Mesenchymal stem cell (in vitro differentiated cells and primary cell): ENCODE results near the gene FAM83E.

ENCODE experiments used
- DNase-seq: peaks from one replicate; pipeline ENCODE4 v3.0.0-alpha.2; 2013
- H2AFZ ChIP-seq: one replicate; pipeline ENCODE4 v1.6.1; 2013; ENCODE audit warnings: low read depth, mild to moderate bottlenecking, control low read depth, inconsistent platforms, low read length, moderate library complexity
- H2AK5ac ChIP-seq: 2 replicates; pipeline ENCODE4 v1.6.1; 2013; ENCODE audit warnings: low read length, moderate library complexity, mild to moderate bottlenecking, inconsistent platforms; ENCODE audit not compliant: severe bottlenecking
- H2BK120ac ChIP-seq: one replicate; pipeline ENCODE4 v1.6.1; 2013; ENCODE audit warnings: low read depth, mild to moderate bottlenecking, inconsistent platforms, low read length, moderate library complexity
- H2BK12ac ChIP-seq, 2 experiments: one replicate each; pipeline ENCODE4 v1.6.1; 2013; ENCODE audit warnings: inconsistent platforms in 2 of 2, low read length in 2 of 2, mild to moderate bottlenecking in 2 of 2, moderate library complexity in 2 of 2, control low read depth in 1 of 2
- H2BK15ac ChIP-seq: one replicate; pipeline ENCODE4 v1.6.1; 2013; ENCODE audit warnings: mild to moderate bottlenecking, low read depth, inconsistent platforms; ENCODE audit not compliant: poor library complexity, severe bottlenecking
- H2BK5ac ChIP-seq: 2 replicates; pipeline ENCODE4 v1.6.1; 2013; ENCODE audit warnings: low read depth, mild to moderate bottlenecking, low read length, control low read depth, inconsistent platforms; ENCODE audit not compliant: poor library complexity, severe bottlenecking
- H3K14ac ChIP-seq, 2 experiments: one replicate each; pipeline ENCODE4 v1.6.1; 2013; ENCODE audit warnings: inconsistent platforms in 2 of 2, low read length in 2 of 2, control low read depth in 1 of 2, mild to moderate bottlenecking in 1 of 2, moderate library complexity in 1 of 2
- H3K18ac ChIP-seq, 2 experiments: one replicate each; pipeline ENCODE4 v1.6.1; 2013; ENCODE audit warnings: inconsistent platforms in 2 of 2, low read length in 2 of 2, control low read depth in 1 of 2, low read depth in 1 of 2, mild to moderate bottlenecking in 1 of 2
- H3K23ac ChIP-seq, 2 experiments: one replicate each; pipeline ENCODE4 v1.6.1; 2013; ENCODE audit warnings: inconsistent platforms in 2 of 2, low read length in 2 of 2, mild to moderate bottlenecking in 2 of 2, moderate library complexity in 2 of 2, control low read depth in 1 of 2
- H3K27ac ChIP-seq: 2 replicates; pipeline ENCODE4 v1.5.1; 2013; ENCODE audit warnings: mild to moderate bottlenecking, moderate library complexity, low read length, control low read depth, inconsistent platforms; ENCODE audit not compliant: poor library complexity, severe bottlenecking
- H3K27me3 ChIP-seq, 2 experiments: 2 replicates each; pipeline versions ENCODE4 v1.6.1 to v1.7.0; 2013; ENCODE audit warnings: low read length in 2 of 2, mild to moderate bottlenecking in 2 of 2, moderate library complexity in 2 of 2, control low read depth in 1 of 2, inconsistent platforms in 1 of 2; ENCODE audit not compliant: control insufficient read depth in 1 of 2, insufficient read depth in 1 of 2
- H3K36me3 ChIP-seq, 2 experiments: 2 replicates each; pipeline versions ENCODE4 v1.6.1 to v1.7.0; 2013; ENCODE audit warnings: low read length in 2 of 2, control low read depth in 1 of 2, inconsistent platforms in 1 of 2, low read depth in 1 of 2, mild to moderate bottlenecking in 1 of 2; ENCODE audit not compliant: insufficient read depth in 2 of 2, control insufficient read depth in 1 of 2
- H3K4ac ChIP-seq, 2 experiments: one replicate each; pipeline ENCODE4 v1.6.1; 2013; ENCODE audit warnings: inconsistent platforms in 2 of 2, low read length in 2 of 2, mild to moderate bottlenecking in 2 of 2, moderate library complexity in 2 of 2, control low read depth in 1 of 2, low read depth in 1 of 2
- H3K4me1 ChIP-seq: 2 replicates; pipeline ENCODE4 v1.6.1; 2013; ENCODE audit warnings: low read depth, low read length, control low read depth; ENCODE audit not compliant: control insufficient read depth, insufficient read depth
- H3K4me2 ChIP-seq: 2 replicates; pipeline ENCODE4 v1.6.1; 2013; ENCODE audit warnings: low read length, mild to moderate bottlenecking, inconsistent platforms; ENCODE audit not compliant: poor library complexity, severe bottlenecking
- H3K4me3 ChIP-seq, 2 experiments: 2 replicates each; pipeline versions ENCODE4 v1.5.1 to v1.7.0; 2013; ENCODE audit warnings: low read length in 2 of 2, mild to moderate bottlenecking in 2 of 2, control low read depth in 1 of 2, low read depth in 1 of 2; ENCODE audit not compliant: insufficient read depth in 1 of 2
- H3K79me1 ChIP-seq: replicated peaks from 2 replicates; pipeline ENCODE4 v1.6.1; 2013; ENCODE audit warnings: mild to moderate bottlenecking, control low read depth, low read length, inconsistent platforms; ENCODE audit not compliant: poor library complexity, severe bottlenecking
- H3K9ac ChIP-seq: 2 replicates; pipeline ENCODE4 v1.7.0; 2013; ENCODE audit warnings: mild to moderate bottlenecking, low read length, moderate library complexity
- H3K9me3 ChIP-seq: 2 replicates; pipeline ENCODE4 v1.7.0; 2013; ENCODE audit warnings: mild to moderate bottlenecking, low read length; ENCODE audit not compliant: control insufficient read depth
- H4K8ac ChIP-seq: one replicate; pipeline ENCODE4 v1.6.1; 2013; ENCODE audit warnings: inconsistent platforms, mild to moderate bottlenecking, low read length, moderate library complexity
- H4K91ac ChIP-seq: one replicate; pipeline ENCODE4 v1.6.1; 2013; ENCODE audit warnings: mild to moderate bottlenecking, low read length, inconsistent platforms
- WGBS: methylation state at CpG from one replicate; pipeline ENCODE4 v1.1.7; 2013; ENCODE audit warnings: mixed read lengths; 5-methylcytosine and 5-hydroxymethylcytosine counted together

FAM83E gene

GRCh38 chr19:48619692-48620585, 5.1 kb upstream of the FAM83E start:
- Histone ChIP-seq H2BK120ac (no peak overlapping the region), H3K4me2 (peak overlapping the region; percentile 83), H4K91ac (peak overlapping the region; percentile 82), H3K79me1 (peaks cover 11% of the 10 kb centered on the region), H3K4ac (peak overlapping the region; percentile 83 to 89), H3K18ac (peak overlapping the region; percentile 78 to 80), H3K9ac (peak overlapping the region; percentile 96), H3K36me3 (peaks cover 28 to 36% of the 10 kb centered on the region in 2 experiments), H3K9me3 (no peaks in the 10 kb centered on the region), H3K27me3 (no peaks in the 10 kb centered on the region), H2AK5ac (peak overlapping the region; percentile 91), H3K4me3 (peak overlapping the region; percentile 44 to 94), H3K23ac (no peak overlapping the region), H3K4me1 (peaks cover 34% of the 10 kb centered on the region), H2BK12ac (peak overlapping the region; percentile 37 to 59), H2AFZ (no peak overlapping the region), H3K27ac (peak overlapping the region; percentile 69), H2BK5ac (no peak overlapping the region), H3K14ac (no peak overlapping the region), H2BK15ac (peak overlapping the region; percentile 78), H4K8ac (peak overlapping the region; percentile 92)
- peak; percentile 82 for DNase-seq
- 42% methylated on average over 5 of the region's 6 CpGs for WGBS

GRCh38 chr19:48618916-48619691, 4.2 kb upstream of the FAM83E start, which contains the start of the genes RPL18 and SPHK2:
Gene RPL18 (minus strand): TSS chr19:48619178. CDS start chr19:48619143, 35 bp downstream.
Gene SPHK2 (plus strand): TSS chr19:48619506. CDS start chr19:48620515, 1,009 bp downstream.
- H2BK120ac ChIP-seq: no peak within 1 kb of the TSS
- H3K14ac ChIP-seq: peak within 1 kb of the TSS; percentile 50 to 94
- peak within 1 kb of the TSS in 1 of 2 experiments; percentile 74 for H3K23ac ChIP-seq
- peak within 1 kb of the TSS; percentile 82 for H4K91ac ChIP-seq
- peaks cover 9% of the 10 kb centered on the region for H3K79me1 ChIP-seq
- H2BK15ac ChIP-seq: peak within 1 kb of the TSS; percentile 78
- peak within 1 kb of the TSS; percentile 86 for H3K4me2 ChIP-seq
- peak within 1 kb of the TSS; percentile 36 for H2AFZ ChIP-seq
- no peaks in the 10 kb centered on the region for H3K27me3 ChIP-seq
- H2BK5ac ChIP-seq: peak within 1 kb of the TSS; percentile 93
- H3K4me1 ChIP-seq: peaks cover 36% of the 10 kb centered on the region
- H3K9me3 ChIP-seq: no peaks in the 10 kb centered on the region
- peak within 1 kb of the TSS; percentile 95 for H4K8ac ChIP-seq
- peak within 1 kb of the TSS; percentile 91 for H2AK5ac ChIP-seq
- H3K4me3 ChIP-seq: peak within 1 kb of the TSS; percentile 87 to 94
- peak within 1 kb of the TSS; percentile 100 for H3K9ac ChIP-seq
- peak within 1 kb of the TSS; percentile 37 to 59 for H2BK12ac ChIP-seq
- peaks cover 37 to 39% of the 10 kb centered on the region in 2 experiments for H3K36me3 ChIP-seq
- peak within 1 kb of the TSS; percentile 83 to 89 for H3K4ac ChIP-seq
- DNase-seq: peak; percentile 100
- WGBS: under 1% methylated on average over 68 of the region's 69 CpGs
- H3K18ac ChIP-seq: peak within 1 kb of the TSS; percentile 80 to 96
- peak within 1 kb of the TSS; percentile 94 for H3K27ac ChIP-seq

GRCh38 chr19:48618278-48618915, 3.5 kb upstream of the FAM83E start:
- WGBS: under 1% methylated on average over 18 of the region's 18 CpGs
- Histone ChIP-seq H3K36me3 (peaks cover 39 to 44% of the 10 kb centered on the region in 2 experiments), H3K4ac (peak overlapping the region; percentile 61 to 77), H3K4me1 (peaks cover 38% of the 10 kb centered on the region), H2BK120ac (no peak overlapping the region), H3K4me2 (peak overlapping the region; percentile 86), H2BK5ac (no peak overlapping the region), H3K23ac (peak overlapping the region in 1 of 2 experiments; percentile 23), H3K79me1 (peaks cover 9% of the 10 kb centered on the region), H2BK12ac (no peak overlapping the region), H2AFZ (no peak overlapping the region), H2BK15ac (no peak overlapping the region), H3K9ac (peak overlapping the region; percentile 100), H3K4me3 (peak overlapping the region; percentile 87 to 94), H2AK5ac (peak overlapping the region; percentile 21), H3K27me3 (no peaks in the 10 kb centered on the region), H4K91ac (peak overlapping the region; percentile 44), H4K8ac (peak overlapping the region; percentile 95), H3K18ac (peak overlapping the region; percentile 46 to 96), H3K14ac (peak overlapping the region in 1 of 2 experiments; percentile 50), H3K9me3 (no peaks in the 10 kb centered on the region), H3K27ac (peak overlapping the region; percentile 94)
- DNase-seq: no peak
